Lung (tissue), 12 donors: ENCODE measurements around the gene SPRR2B. TPM values are rescaled to one million over a fixed set of nuclear protein-coding genes. Genes with fewer than 3 reads are reported as not detected.
"Not testable (repeated sequence)": the region's sequence is repeated elsewhere in the genome, so short reads cannot be mapped to it uniquely, and the experiment has no call there.

Experiments used
- ATAC-seq: fragments of 200-7000 bp; cut with Tn5 transposase; one replicate; pipeline ENCODE4 v1.9.1; 2020; ENCODE audit warnings: moderate number of reproducible peaks; ENCODE audit not compliant: insufficient read depth, low FRiP score
- DNase-seq, 3 donors: peaks; one replicate each; pipeline ENCODE4 v3.0.0-alpha.2; 2013 to 2017
- H3K27ac ChIP-seq, 2 donors: one replicate each; pipeline ENCODE4 v1.5.1; 2013; ENCODE audit warnings: mild to moderate bottlenecking in 2 of 2, moderate library complexity in 2 of 2, control low read depth in 1 of 2, inconsistent platforms in 1 of 2, low read depth in 1 of 2, low read length in 1 of 2
- H3K27me3 ChIP-seq, 3 donors: one replicate each; pipeline ENCODE4 v1.5.1; 2013; ENCODE audit warnings: low read length in 2 of 3; ENCODE audit not compliant: control insufficient read depth in 3 of 3, insufficient read depth in 3 of 3
- H3K36me3 ChIP-seq, 4 donors: one replicate each; pipeline ENCODE4 v1.5.1; 2013; ENCODE audit warnings: low read length in 4 of 4, mild to moderate bottlenecking in 1 of 4, moderate library complexity in 1 of 4; ENCODE audit not compliant: control insufficient read depth in 4 of 4, insufficient read depth in 4 of 4
- H3K4me1 ChIP-seq, 5 donors: one replicate each; pipeline ENCODE4 v1.5.1; 2013; ENCODE audit warnings: low read length in 5 of 5, mild to moderate bottlenecking in 2 of 5, moderate library complexity in 1 of 5; ENCODE audit not compliant: control insufficient read depth in 5 of 5, insufficient read depth in 5 of 5
- H3K4me3 ChIP-seq: one replicate; pipeline ENCODE4 v1.5.1; 2013; ENCODE audit warnings: mild to moderate bottlenecking, control low read depth, moderate library complexity
- H3K9ac ChIP-seq, 2 donors: one replicate each; pipeline ENCODE4 v1.5.1; 2013; ENCODE audit warnings: low read length in 2 of 2, control low read depth in 1 of 2; ENCODE audit not compliant: insufficient read depth in 1 of 2
- H3K9me3 ChIP-seq, 4 donors: one replicate each; pipeline ENCODE4 v1.5.1; 2013; ENCODE audit warnings: low read length in 3 of 4, mild to moderate bottlenecking in 1 of 4, moderate library complexity in 1 of 4; ENCODE audit not compliant: control insufficient read depth in 4 of 4, insufficient read depth in 3 of 4
- CTCF ChIP-seq: IDR thresholded peaks from 2 replicates; pipeline ENCODE4 v1.5.1; 2012; ENCODE audit warnings: mild to moderate bottlenecking; ENCODE audit errors: control extremely low read depth, extremely low read depth
- WGBS, 2 donors: extraction: QIAGEN DNeasy Blood & Tissue Kit; methylation state at CpG; one replicate each; pipeline ENCODE4 v1.1.7; 2013; 5-methylcytosine and 5-hydroxymethylcytosine counted together
- polyA plus RNA-seq, 2 donors: library from polyadenylated mRNA; stranded (reverse); fragments of 200-250 nt; gene quantifications; one replicate each; pipeline ENCODE4 v1.2.1, GENCODE V29; 2013
- total RNA-seq, 2 donors: library from RNA; depleted of rRNA in 1 of 2; stranded (reverse); fragments of >200 nt in 1 of 2; gene quantifications; one replicate each; pipeline ENCODE4 v1.2.1, GENCODE V29; 2014 to 2021
- donor health status: control.
- donor health status: control.
- donor health status: Bipolar disorder and iron deficiency.
- donor health status: healthy.
- donor health status: DM: yes; HTN: yes; CAD: no.

Gene SPRR2B
- total and polyA plus RNA-seq, 4 donors, result not detected

GRCh38 chr1:153058154-153058553 is 13.3 kb downstream of the SPRR2B start:
- H3K27ac ChIP-seq, result no peak overlapping the region
- H3K27me3 ChIP-seq, result no peaks in the 10 kb centered on the region
- WGBS, 2 donors, result 55 to 78% methylated on average over 2 of the region's 2 CpGs
- no peaks in the 10 kb centered on the region for H3K9me3 ChIP-seq
- no peaks in the 10 kb centered on the region for H3K36me3 ChIP-seq
- TF ChIP-seq CTCF, result no peak
- H3K9ac ChIP-seq, result no peak overlapping the region
- DNase-seq (no peak), ATAC-seq (no peak)
- H3K4me1 ChIP-seq, result no peaks in the 10 kb centered on the region
- H3K4me3 ChIP-seq, result no peak overlapping the region

- Histone ChIP-seq H3K9ac (no peak within 1 kb of the TSS), H3K9me3 (no peaks in the 10 kb centered on the region), H3K4me3 (no peak within 1 kb of the TSS), H3K36me3 (no peaks in the 10 kb centered on the region), H3K27me3 (no peaks in the 10 kb centered on the region), H3K4me1 (no peaks in the 10 kb centered on the region), H3K27ac (no peak within 1 kb of the TSS)
- DNase-seq (no peak), ATAC-seq (no peak)
- WGBS, 2 donors, result 57 to 69% methylated on average over 2 of the region's 2 CpGs
- TF ChIP-seq CTCF, result no peak
These were observed 14.0 kb downstream of the SPRR2B start, which contains the start of gene SPRR2A for GRCh38 chr1:153057375-153057774. TSS of gene SPRR2A (minus strand) at chr1:153057512. CDS start at chr1:153056735, 777 bp downstream.

- not testable (repeated sequence) for H3K27me3 ChIP-seq, H3K36me3 ChIP-seq, H3K27ac ChIP-seq, H3K9me3 ChIP-seq, H3K4me1 ChIP-seq, H3K4me3 ChIP-seq, DNase-seq, H3K9ac ChIP-seq, ATAC-seq
- WGBS, 2 donors, result 61 to 76% methylated on average over 3 of the region's 3 CpGs
These were observed 15.3 kb downstream of the SPRR2B start for GRCh38 chr1:153056111-153056510.

GRCh38 chr1:153049211-153049610 is 22.2 kb downstream of the SPRR2B start:
- ATAC-seq, result no peak

More at GRCh38 chr1:153049211-153049610, 22.2 kb downstream of the SPRR2B start:
- 87 to 89% methylated on average over 2 of the region's 2 CpGs for WGBS, 2 donors
- H3K36me3 ChIP-seq, result no peaks in the 10 kb centered on the region
- H3K4me1 ChIP-seq, result no peaks in the 10 kb centered on the region
- DNase-seq, result no peak
- no peak overlapping the region for H3K27ac ChIP-seq
- TF ChIP-seq CTCF, result no peak
- no peak overlapping the region for H3K4me3 ChIP-seq
- no peak overlapping the region for H3K9ac ChIP-seq
- H3K9me3 ChIP-seq, result peaks cover 0 to 3% (median 0%) of the 10 kb centered on the region in 4 donors
- no peaks in the 10 kb centered on the region for H3K27me3 ChIP-seq
